Measurements from ENCODE around the gene GGT5.
"Not testable (repeated sequence)": the region's sequence is repeated elsewhere in the genome, so short reads cannot be mapped to it uniquely, and the experiment has no call there.

GGT5 gene

GRCh38 chr22:24205438-24206195 lies 39.3 kb downstream of the GGT5 start:
- no peak for ATAC-seq (replicated peaks; ENCODE audit: extremely low read depth, poor library complexity, severe bottlenecking)
- Mint-ChIP-seq H3K27ac (ENCODE audit: low read depth) (no peak overlapping the region), H3K4me1 (no peaks in the 10 kb centered on the region), H3K36me3 (ENCODE audit: insufficient read depth) (peaks cover 2% of the 10 kb centered on the region), H3K4me3 (no peak overlapping the region), H3K27me3 (no peaks in the 10 kb centered on the region), H3K9me3 (no peaks in the 10 kb centered on the region)
- DNase-seq (ENCODE audit: low spot score in 2 of 2): no peak

GRCh38 chr22:24203856-24204255 lies 41.0 kb downstream of the GGT5 start:
- not testable (repeated sequence) for H3K4me3 Mint-ChIP-seq; H3K27me3 Mint-ChIP-seq; H3K36me3 Mint-ChIP-seq (ENCODE audit: insufficient read depth); H3K4me1 Mint-ChIP-seq; H3K27ac Mint-ChIP-seq (ENCODE audit: low read depth); H3K9me3 Mint-ChIP-seq; ATAC-seq (replicated peaks; ENCODE audit: extremely low read depth, poor library complexity, severe bottlenecking); DNase-seq (ENCODE audit: low spot score in 2 of 2)

GRCh38 chr22:24201681-24202614 lies 42.9 kb downstream of the GGT5 start:
- no peak for ATAC-seq (replicated peaks; ENCODE audit: extremely low read depth, poor library complexity, severe bottlenecking)
- no peaks in the 10 kb centered on the region for H3K27me3 Mint-ChIP-seq

GRCh38 chr22:24200619-24201212 lies 44.2 kb downstream of the GGT5 start:
- H3K27me3 Mint-ChIP-seq: no peaks in the 10 kb centered on the region
- DNase-seq (ENCODE audit: low spot score in 2 of 2): no peak
- H3K4me3 Mint-ChIP-seq: no peak overlapping the region
- H3K9me3 Mint-ChIP-seq: no peaks in the 10 kb centered on the region
- ATAC-seq (replicated peaks; ENCODE audit: extremely low read depth, poor library complexity, severe bottlenecking): no peak
- no peak overlapping the region for H3K27ac Mint-ChIP-seq (ENCODE audit: low read depth)
- H3K4me1 Mint-ChIP-seq: peaks cover 7% of the 10 kb centered on the region
- no peaks in the 10 kb centered on the region for H3K36me3 Mint-ChIP-seq (ENCODE audit: insufficient read depth)

More at GRCh38 chr22:24201681-24202614, 42.9 kb downstream of the GGT5 start:
- DNase-seq (ENCODE audit: low spot score in 2 of 2): no peak
- no peaks in the 10 kb centered on the region for H3K9me3 Mint-ChIP-seq
- H3K4me1 Mint-ChIP-seq: peaks cover 7% of the 10 kb centered on the region
- no peaks in the 10 kb centered on the region for H3K36me3 Mint-ChIP-seq (ENCODE audit: insufficient read depth)
- H3K27ac Mint-ChIP-seq (ENCODE audit: low read depth): no peak overlapping the region
- no peak overlapping the region for H3K4me3 Mint-ChIP-seq

GRCh38 chr22:24198682-24199052 lies 46.2 kb downstream of the GGT5 start:
- Mint-ChIP-seq H3K36me3 (ENCODE audit: insufficient read depth) (no peaks in the 10 kb centered on the region), H3K27ac (ENCODE audit: low read depth) (no peak overlapping the region), H3K4me3 (no peak overlapping the region), H3K9me3 (no peaks in the 10 kb centered on the region), H3K27me3 (no peaks in the 10 kb centered on the region), H3K4me1 (peaks cover 7% of the 10 kb centered on the region)
- DNase-seq (ENCODE audit: low spot score in 2 of 2) (no peak), ATAC-seq (replicated peaks; ENCODE audit: extremely low read depth, poor library complexity, severe bottlenecking) (no peak)

- H3K27ac Mint-ChIP-seq (ENCODE audit: low read depth): no peak overlapping the region
These were observed 53.0 kb downstream of the GGT5 start for GRCh38 chr22:24191893-24192292.

GRCh38 chr22:24191381-24191841 lies 53.5 kb downstream of the GGT5 start:
- ATAC-seq (replicated peaks; ENCODE audit: extremely low read depth, poor library complexity, severe bottlenecking): no peak
- DNase-seq (ENCODE audit: low spot score in 2 of 2): no peak
- Mint-ChIP-seq H3K4me1 (no peaks in the 10 kb centered on the region), H3K27ac (ENCODE audit: low read depth) (no peak overlapping the region), H3K9me3 (no peaks in the 10 kb centered on the region), H3K27me3 (no peaks in the 10 kb centered on the region), H3K36me3 (ENCODE audit: insufficient read depth) (peaks cover 2% of the 10 kb centered on the region), H3K4me3 (no peak overlapping the region)

More at GRCh38 chr22:24191893-24192292, 53.0 kb downstream of the GGT5 start:
- Mint-ChIP-seq H3K4me1 (no peaks in the 10 kb centered on the region), H3K4me3 (no peak overlapping the region), H3K27me3 (no peaks in the 10 kb centered on the region), H3K9me3 (no peaks in the 10 kb centered on the region), H3K36me3 (ENCODE audit: insufficient read depth) (peaks cover 2% of the 10 kb centered on the region)
- DNase-seq (ENCODE audit: low spot score in 2 of 2) (no peak), ATAC-seq (replicated peaks; ENCODE audit: extremely low read depth, poor library complexity, severe bottlenecking) (no peak)

GRCh38 chr22:24190596-24191208 lies 54.2 kb downstream of the GGT5 start:
- no peaks in the 10 kb centered on the region for H3K9me3 Mint-ChIP-seq
- DNase-seq (ENCODE audit: low spot score in 2 of 2) (no peak), ATAC-seq (replicated peaks; ENCODE audit: extremely low read depth, poor library complexity, severe bottlenecking) (no peak)
- peaks cover 2% of the 10 kb centered on the region for H3K36me3 Mint-ChIP-seq (ENCODE audit: insufficient read depth)
- no peaks in the 10 kb centered on the region for H3K4me1 Mint-ChIP-seq
- no peak overlapping the region for H3K4me3 Mint-ChIP-seq
- H3K27ac Mint-ChIP-seq (ENCODE audit: low read depth): no peak overlapping the region
- H3K27me3 Mint-ChIP-seq: no peaks in the 10 kb centered on the region

GRCh38 chr22:24190159-24190540 lies 54.7 kb downstream of the GGT5 start:
- Mint-ChIP-seq H3K27me3 (no peaks in the 10 kb centered on the region), H3K4me3 (no peak overlapping the region), H3K9me3 (no peaks in the 10 kb centered on the region), H3K36me3 (ENCODE audit: insufficient read depth) (peaks cover 2% of the 10 kb centered on the region), H3K4me1 (no peaks in the 10 kb centered on the region), H3K27ac (ENCODE audit: low read depth) (no peak overlapping the region)
- no peak for ATAC-seq (replicated peaks; ENCODE audit: extremely low read depth, poor library complexity, severe bottlenecking)
- no peak for DNase-seq (ENCODE audit: low spot score in 2 of 2)

- Mint-ChIP-seq H3K4me3 (no peak overlapping the region), H3K9me3 (no peaks in the 10 kb centered on the region), H3K27ac (ENCODE audit: low read depth) (no peak overlapping the region), H3K36me3 (ENCODE audit: insufficient read depth) (peaks cover 2% of the 10 kb centered on the region), H3K4me1 (no peaks in the 10 kb centered on the region), H3K27me3 (no peaks in the 10 kb centered on the region)
- DNase-seq (ENCODE audit: low spot score in 2 of 2) (no peak), ATAC-seq (replicated peaks; ENCODE audit: extremely low read depth, poor library complexity, severe bottlenecking) (no peak)
These were observed 55.4 kb downstream of the GGT5 start for GRCh38 chr22:24189249-24190158.

- no peaks in the 10 kb centered on the region for H3K4me1 Mint-ChIP-seq
- H3K9me3 Mint-ChIP-seq: no peaks in the 10 kb centered on the region
- DNase-seq (ENCODE audit: low spot score in 2 of 2): no peak
- H3K4me3 Mint-ChIP-seq: no peak overlapping the region
- no peak for ATAC-seq (replicated peaks; ENCODE audit: extremely low read depth, poor library complexity, severe bottlenecking)
- no peaks in the 10 kb centered on the region for H3K27me3 Mint-ChIP-seq
- H3K36me3 Mint-ChIP-seq (ENCODE audit: insufficient read depth): peaks cover 2% of the 10 kb centered on the region
- H3K27ac Mint-ChIP-seq (ENCODE audit: low read depth): no peak overlapping the region
These were observed 56.1 kb downstream of the GGT5 start for GRCh38 chr22:24188705-24189248.
